HEK293 (cell line): ENCODE data around the gene MISP.

Source experiments
- CTCF ChIA-PET: fragments of 350-600 bp; formaldehyde crosslinking; extraction: SDS; loops from one replicate; lab custom pipeline; 2021; ENCODE audit warnings: antibody characterized with exemption; lab: Yijun Ruan, JAX
- POLR2A ChIA-PET: fragments of 300-600 bp; formaldehyde crosslinking; extraction: SDS; loops from one replicate; lab custom pipeline; 2020; ENCODE audit warnings: antibody characterized with exemption, inconsistent platforms; lab: Yijun Ruan, JAX
- H3K27ac ChIP-seq: fragments of 200-500 bp; sonication (Bioruptor generic); 2 replicates; pipeline ENCODE4 v1.5.1; 2014; ENCODE audit warnings: low read depth, low read length, control low read depth, inconsistent platforms; ENCODE audit errors: extremely low read depth
- H3K36me3 ChIP-seq, 2 experiments: fragments of 200-500 bp in 1 of 2; sonication (Bioruptor generic) in 1 of 2; 1 replicate in 1 of 2; 2 replicates in 1 of 2; pipeline ENCODE4 v1.5.1; 2014 to 2017; ENCODE audit warnings: inconsistent platforms in 2 of 2, low read length in 2 of 2; ENCODE audit not compliant: control insufficient read depth in 2 of 2, insufficient read depth in 1 of 2
- H3K4me1 ChIP-seq: fragments of 200-500 bp; sonication (Bioruptor generic); 2 replicates; pipeline ENCODE4 v1.5.1; 2014; ENCODE audit warnings: mild to moderate bottlenecking, low read length, inconsistent platforms; ENCODE audit not compliant: control insufficient read depth, insufficient read depth
- H3K4me3 ChIP-seq: 2 replicates; pipeline ENCODE4 v1.5.1; 2011; ENCODE audit warnings: low read depth, mild to moderate bottlenecking, control low read depth, low read length, moderate library complexity
- H3K9me3 ChIP-seq: fragments of 200-500 bp; sonication (Bioruptor generic); 2 replicates; pipeline ENCODE4 v1.5.1; 2014; ENCODE audit warnings: low read depth, low read length, inconsistent platforms; ENCODE audit not compliant: control insufficient read depth, insufficient read depth
- HOXC10 ChIP-seq: sonication (generic); formaldehyde crosslinking; IDR thresholded peaks from 2 replicates; pipeline ENCODE4 v1.8.1; 2023; ENCODE audit warnings: mild to moderate bottlenecking, missing genetic modification reagents
- KLF8 ChIP-seq: fragments of 450-650 bp; formaldehyde crosslinking; IDR thresholded peaks from 2 replicates; pipeline ENCODE4 v1.5.1; 2016; ENCODE audit warnings: missing biosample characterization, missing genetic modification characterization
- OVOL3 ChIP-seq: fragments of 450-650 bp; formaldehyde crosslinking; IDR thresholded peaks from 2 replicates; pipeline ENCODE4 v1.5.1; 2016; ENCODE audit warnings: missing biosample characterization, missing genetic modification characterization
- ZNF513 ChIP-seq: fragments of 450-650 bp; IDR thresholded peaks from 2 replicates; pipeline ENCODE4 v1.5.1; 2018; ENCODE audit warnings: missing biosample characterization, missing genetic modification characterization
- ZNF530 ChIP-seq: fragments of 450-650 bp; formaldehyde crosslinking; IDR thresholded peaks from 2 replicates; pipeline ENCODE4 v1.5.1; 2016; ENCODE audit warnings: low read depth, missing biosample characterization, missing genetic modification characterization
- ZNF596 ChIP-seq: fragments of 450-650 bp; IDR thresholded peaks from 2 replicates; pipeline ENCODE4 v1.5.0; 2018; ENCODE audit warnings: missing biosample characterization, mild to moderate bottlenecking, missing genetic modification characterization, moderate library complexity

The MISP gene

GRCh38 chr19:812049-812746, 61.3 kb downstream of the MISP start:
- CTCF ChIA-PET = interaction anchor here (0.6 kb wide), 1 partner anchor 41 kb away, joined by 3 read pairs; no protein-coding TSS in a partner anchor
- H3K4me1 ChIP-seq = no peaks in the 10 kb centered on the region
- TF ChIP-seq ZNF530 (tag by site-specific recombination) = no peak
- TF ChIP-seq KLF8 (tag by site-specific recombination) = peak; percentile 38; the same call in 1 of the 2 replicates
- TF ChIP-seq, all 188 proteins: peak for 1
- H3K4me3 ChIP-seq = no peak overlapping the region
- H3K9me3 ChIP-seq = no peaks in the 10 kb centered on the region
- POLR2A ChIA-PET = no interaction called here
- H3K27ac ChIP-seq = no peak overlapping the region
- peaks cover 33 to 60% of the 10 kb centered on the region in 2 experiments; a peak in 2 of 3 replicates for H3K36me3 ChIP-seq

DNA sequence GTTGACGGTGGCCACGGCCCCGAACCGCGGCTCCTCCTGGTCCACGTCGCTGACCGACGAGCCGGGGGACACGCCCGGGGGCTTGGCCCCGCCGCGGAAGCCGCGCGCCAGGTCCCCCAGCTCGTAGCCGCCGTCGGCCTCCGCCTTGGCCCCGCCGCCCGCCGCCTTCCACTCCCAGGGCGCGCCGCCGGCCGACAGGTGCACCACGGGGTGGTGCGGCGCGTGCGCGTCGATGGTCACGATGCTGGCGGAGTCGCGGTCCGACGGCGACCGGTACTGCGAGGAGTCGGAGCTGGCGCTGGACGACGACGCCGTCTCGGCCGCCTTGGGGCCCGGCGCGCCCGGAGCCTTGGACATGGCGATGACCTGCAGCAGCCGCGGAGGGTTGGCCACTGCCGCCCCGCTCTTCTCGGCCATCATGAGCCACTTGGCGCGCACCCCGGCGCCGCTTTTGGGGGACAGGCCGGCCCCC, 61.9 kb downstream of the MISP start:
- POLR2A ChIA-PET = interaction anchor here (0.5 to 1.0 kb wide), 2 partner anchors 10 to 35 kb away, joined by 3 to 6 read pairs; no protein-coding TSS in a partner anchor
- TF ChIP-seq OVOL3 (tag by site-specific recombination) (no peak), HOXC10 (CRISPR knock-in tag) (0 out of 2 replicates have a peak, but pooled peaks have one; percentile 27)
- no peaks in the 10 kb centered on the region for H3K9me3 ChIP-seq
- peaks cover 27 to 54% of the 10 kb centered on the region in 2 experiments; a peak in 2 of 3 replicates for H3K36me3 ChIP-seq
- CTCF ChIA-PET = interaction anchor here (0.6 kb wide), 1 partner anchor 42 kb away, joined by 3 read pairs; no protein-coding TSS in a partner anchor
- H3K4me3 ChIP-seq = no peak overlapping the region
- no peak overlapping the region for H3K27ac ChIP-seq
- H3K4me1 ChIP-seq = no peaks in the 10 kb centered on the region

- H3K27ac ChIP-seq = no peak overlapping the region
- no peaks in the 10 kb centered on the region for H3K9me3 ChIP-seq
- CTCF ChIA-PET = interaction anchor here (1.4 kb wide), 1 partner anchor 12 kb away, joined by 3 read pairs; no protein-coding TSS in a partner anchor
- no peak overlapping the region for H3K4me3 ChIP-seq
- TF ChIP-seq ZNF513 (tag by site-specific recombination) (peak; percentile 95), ZNF596 (tag by site-specific recombination) (no peak)
- TF ChIP-seq, all 188 proteins: peak for 1
- peaks cover 24 to 48% of the 10 kb centered on the region in 2 experiments; a peak in 2 of 3 replicates for H3K36me3 ChIP-seq
- no peaks in the 10 kb centered on the region for H3K4me1 ChIP-seq
- POLR2A ChIA-PET = interaction anchor here (0.5 to 1.0 kb wide), 2 partner anchors 11 to 35 kb away, joined by 3 to 6 read pairs; no protein-coding TSS in a partner anchor
Observed at GRCh38 chr19:813219-814151, 62.6 kb downstream of the MISP start.
